SH-SY5Y (cell line): ENCODE data around the gene MPST.

Source experiments
- GATA2 ChIP-seq: IDR thresholded peaks from 2 replicates; pipeline ENCODE4 v1.6.1; 2011; ENCODE audit warnings: mild to moderate bottlenecking, low read depth, low read length
- GATA3 ChIP-seq: IDR thresholded peaks from 2 replicates; pipeline ENCODE4 v1.6.1; 2011; ENCODE audit warnings: low read depth, mild to moderate bottlenecking, low read length, moderate library complexity

DNA sequence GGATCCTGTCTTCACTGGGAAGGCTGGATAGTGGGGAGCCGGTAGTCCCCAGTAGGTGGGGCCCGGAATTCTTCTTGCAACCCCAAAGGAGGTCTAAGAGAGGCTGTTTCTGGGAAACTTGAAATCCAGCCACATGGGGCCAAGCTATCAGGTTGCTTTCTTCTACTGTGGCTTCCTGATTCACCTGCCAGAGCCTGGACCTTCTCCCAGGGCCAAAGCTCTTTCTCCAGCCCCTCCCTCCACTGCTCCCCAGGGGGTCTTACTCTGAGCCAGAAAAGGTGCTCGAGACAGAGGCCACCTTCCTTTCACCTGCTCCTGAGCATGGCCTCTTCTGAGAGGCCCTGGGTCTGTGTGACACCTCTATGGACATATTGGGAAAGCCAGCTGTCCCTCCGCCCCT is 9.4 kb upstream of the MPST start:
- TF ChIP-seq GATA2 (no peak), GATA3 (no peak)
